ENCODE measurements around the gene TPST2.

- TF ChIP-seq CREB1 (IDR thresholded peaks at IDR 0.05) (no peak), CREB1 (CRISPR knock-in tag; IDR thresholded peaks at IDR 0.05) (no peak), HOMEZ (CRISPR knock-in tag; IDR thresholded peaks at IDR 0.05) (no peak), ZNF274 (IDR thresholded peaks at IDR 0.05; ENCODE audit: borderline replicate concordance, low read depth, low read length) (no peak), CC2D1A (IDR thresholded peaks at IDR 0.05) (no peak), MAFF (IDR thresholded peaks at IDR 0.05; ENCODE audit: low read length) (no peak), PHF20 (IDR thresholded peaks at IDR 0.05; ENCODE audit: partially characterized antibody) (no peak), HDAC2 (IDR thresholded peaks at IDR 0.05) (no peak)
Observed at GRCh38 chr22:26477341-26477731, 112.6 kb downstream of the TPST2 start.
